Erythroblast (primary cell): ENCODE measurements around the gene WDR36.

Experiments used
- DNase-seq, 2 experiments: peaks; one replicate each; lab custom pipeline; 2025; lab: John Stamatoyannopoulos, UW
- GATA1 ChIP-seq: IDR thresholded peaks from 2 replicates; pipeline ENCODE4 v1.6.1; 2011; ENCODE audit warnings: low read depth, mild to moderate bottlenecking, control low read depth, low read length, moderate library complexity
- POLR2A ChIP-seq: IDR thresholded peaks from 2 replicates; pipeline ENCODE4 v1.6.1; 2011; ENCODE audit warnings: mild to moderate bottlenecking, low read length

Gene WDR36

GRCh38 chr5:111119221-111119620 lies 27.1 kb downstream of the WDR36 start:
- TF ChIP-seq GATA1, result no peak
- no peak for TF ChIP-seq POLR2A
- no peak for DNase-seq

- DNase-seq, result no peak
- no peak for TF ChIP-seq POLR2A
These were observed 27.7 kb downstream of the WDR36 start for GRCh38 chr5:111119856-111120255.

GRCh38 chr5:111120911-111121310 lies 28.8 kb downstream of the WDR36 start:
- no peak for DNase-seq
- TF ChIP-seq GATA1 (no peak), POLR2A (no peak)

- TF ChIP-seq GATA1, result no peak
- TF ChIP-seq POLR2A, result no peak
- no peak for DNase-seq
These were observed 29.8 kb downstream of the WDR36 start for GRCh38 chr5:111121926-111122325.

- DNase-seq, result no peak
- TF ChIP-seq GATA1 (no peak), POLR2A (no peak)
These were observed 30.2 kb downstream of the WDR36 start for GRCh38 chr5:111122398-111122797.

- DNase-seq, result no peak
- TF ChIP-seq GATA1 (no peak), POLR2A (no peak)
These were observed 32.6 kb downstream of the WDR36 start for GRCh38 chr5:111124793-111125192.

GRCh38 chr5:111126896-111127295 lies 34.7 kb downstream of the WDR36 start:
- TF ChIP-seq POLR2A (no peak), GATA1 (no peak)
- DNase-seq, result no peak

- no peak for DNase-seq
- TF ChIP-seq POLR2A, result no peak
- TF ChIP-seq GATA1, result no peak
These were observed 35.5 kb downstream of the WDR36 start for GRCh38 chr5:111127453-111128195.

- TF ChIP-seq POLR2A (no peak), GATA1 (no peak)
- DNase-seq, result no peak
These were observed 37.8 kb downstream of the WDR36 start for GRCh38 chr5:111129938-111130337.

GRCh38 chr5:111131356-111131755 lies 39.2 kb downstream of the WDR36 start:
- DNase-seq, result no peak
- TF ChIP-seq GATA1 (no peak), POLR2A (no peak)

GRCh38 chr5:111132076-111132475 lies 39.9 kb downstream of the WDR36 start:
- DNase-seq, result no peak
- no peak for TF ChIP-seq POLR2A
- TF ChIP-seq GATA1, result no peak

GRCh38 chr5:111132731-111133435 lies 40.7 kb downstream of the WDR36 start:
- no peak for TF ChIP-seq GATA1
- TF ChIP-seq POLR2A, result no peak
- no peak for DNase-seq

GRCh38 chr5:111133436-111133751 lies 41.2 kb downstream of the WDR36 start:
- no peak for TF ChIP-seq POLR2A
- no peak for TF ChIP-seq GATA1
- no peak for DNase-seq

- TF ChIP-seq GATA1 (no peak), POLR2A (no peak)
- no peak for DNase-seq
These were observed 41.9 kb downstream of the WDR36 start for GRCh38 chr5:111134087-111134486.

- DNase-seq, result no peak
- TF ChIP-seq POLR2A, result no peak
- TF ChIP-seq GATA1, result no peak
These were observed 42.7 kb downstream of the WDR36 start for GRCh38 chr5:111134864-111135263.
